Upper lobe of right lung (tissue), 1 donor: ENCODE data around the gene CHRNA4. TPM values are rescaled to one million over a fixed set of nuclear protein-coding genes. Genes with fewer than 3 reads are reported as not detected.
"Not testable (repeated sequence)": the region's sequence is repeated elsewhere in the genome, so short reads cannot be mapped to it uniquely, and the experiment has no call there.

Experiments used
- ATAC-seq: fragments of 200-7000 bp; cut with Tn5 transposase; one replicate; pipeline ENCODE4 v1.9.1; 2020; ENCODE audit warnings: mild to moderate bottlenecking, moderate library complexity
- DNase-seq: peaks from one replicate; pipeline ENCODE4 v3.0.0-alpha.2; 2020
- H3K27ac ChIP-seq: fragments of 200-600 bp; one replicate; pipeline ENCODE4 v1.8.0; 2022
- H3K27me3 ChIP-seq: fragments of 200-600 bp; one replicate; pipeline ENCODE4 v1.8.0; 2022; ENCODE audit warnings: mild to moderate bottlenecking
- H3K36me3 ChIP-seq: fragments of 200-600 bp; one replicate; pipeline ENCODE4 v1.8.0; 2022
- H3K4me1 ChIP-seq: fragments of 200-600 bp; one replicate; pipeline ENCODE4 v1.8.0; 2022
- H3K4me3 ChIP-seq: fragments of 200-600 bp; one replicate; pipeline ENCODE4 v1.8.0; 2022; ENCODE audit warnings: mild to moderate bottlenecking
- H3K9me3 ChIP-seq: fragments of 200-600 bp; one replicate; pipeline ENCODE4 v1.8.0; 2022
- intact Hi-C: fragments of 100-400 bp; cut with DNase I; formaldehyde crosslinking; loops from one replicate; pipeline ENCODE4 v1.11.0; 2022
- total RNA-seq: library from RNA; stranded (reverse); fragmentation: NEBNext Ultra II Directional; extraction: Animal tissue kit (Norgen Biotek cat#: 25700); gene quantifications from one replicate; pipeline ENCODE4 v1.2.1, GENCODE V29; 2021
- TF ChIP-seq, protein P1 (sequence below): fragments of 200-600 bp; IDR thresholded peaks from one replicate; pipeline ENCODE4 v1.8.0; 2022; ENCODE audit warnings: antibody characterized with exemption
- donor health status: DM: no; HTN: yes; CAD: no; lungs with severe emphysema.

Gene CHRNA4
- total RNA-seq, 1 donor from 2014 or later: 0.06 TPM

- Histone ChIP-seq H3K9me3 (peaks cover 7% of the 10 kb centered on the region), H3K36me3 (no peaks in the 10 kb centered on the region), H3K27me3 (peaks cover 47% of the 10 kb centered on the region), H3K4me3 (no peak overlapping the region), H3K4me1 (no peaks in the 10 kb centered on the region), H3K27ac (no peak overlapping the region)
- TF ChIP-seq, protein P1, sequence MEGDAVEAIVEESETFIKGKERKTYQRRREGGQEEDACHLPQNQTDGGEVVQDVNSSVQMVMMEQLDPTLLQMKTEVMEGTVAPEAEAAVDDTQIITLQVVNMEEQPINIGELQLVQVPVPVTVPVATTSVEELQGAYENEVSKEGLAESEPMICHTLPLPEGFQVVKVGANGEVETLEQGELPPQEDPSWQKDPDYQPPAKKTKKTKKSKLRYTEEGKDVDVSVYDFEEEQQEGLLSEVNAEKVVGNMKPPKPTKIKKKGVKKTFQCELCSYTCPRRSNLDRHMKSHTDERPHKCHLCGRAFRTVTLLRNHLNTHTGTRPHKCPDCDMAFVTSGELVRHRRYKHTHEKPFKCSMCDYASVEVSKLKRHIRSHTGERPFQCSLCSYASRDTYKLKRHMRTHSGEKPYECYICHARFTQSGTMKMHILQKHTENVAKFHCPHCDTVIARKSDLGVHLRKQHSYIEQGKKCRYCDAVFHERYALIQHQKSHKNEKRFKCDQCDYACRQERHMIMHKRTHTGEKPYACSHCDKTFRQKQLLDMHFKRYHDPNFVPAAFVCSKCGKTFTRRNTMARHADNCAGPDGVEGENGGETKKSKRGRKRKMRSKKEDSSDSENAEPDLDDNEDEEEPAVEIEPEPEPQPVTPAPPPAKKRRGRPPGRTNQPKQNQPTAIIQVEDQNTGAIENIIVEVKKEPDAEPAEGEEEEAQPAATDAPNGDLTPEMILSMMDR: no peak
- no peak for DNase-seq
- ATAC-seq: no peak
- intact Hi-C loops: no loop called here
Observed at GRCh38 chr20:63382551-63383300, 21.6 kb upstream of the CHRNA4 start.

GRCh38 chr20:63381781-63382431, 20.8 kb upstream of the CHRNA4 start:
- intact Hi-C loops: no loop called here
- Histone ChIP-seq H3K27ac (no peak overlapping the region), H3K9me3 (peaks cover 7% of the 10 kb centered on the region), H3K27me3 (peaks cover 55% of the 10 kb centered on the region), H3K4me1 (no peaks in the 10 kb centered on the region), H3K36me3 (no peaks in the 10 kb centered on the region), H3K4me3 (no peak overlapping the region)
- ATAC-seq (peak; percentile 51), DNase-seq (no peak)
- TF ChIP-seq, protein P1: peak; percentile 87

DNA sequence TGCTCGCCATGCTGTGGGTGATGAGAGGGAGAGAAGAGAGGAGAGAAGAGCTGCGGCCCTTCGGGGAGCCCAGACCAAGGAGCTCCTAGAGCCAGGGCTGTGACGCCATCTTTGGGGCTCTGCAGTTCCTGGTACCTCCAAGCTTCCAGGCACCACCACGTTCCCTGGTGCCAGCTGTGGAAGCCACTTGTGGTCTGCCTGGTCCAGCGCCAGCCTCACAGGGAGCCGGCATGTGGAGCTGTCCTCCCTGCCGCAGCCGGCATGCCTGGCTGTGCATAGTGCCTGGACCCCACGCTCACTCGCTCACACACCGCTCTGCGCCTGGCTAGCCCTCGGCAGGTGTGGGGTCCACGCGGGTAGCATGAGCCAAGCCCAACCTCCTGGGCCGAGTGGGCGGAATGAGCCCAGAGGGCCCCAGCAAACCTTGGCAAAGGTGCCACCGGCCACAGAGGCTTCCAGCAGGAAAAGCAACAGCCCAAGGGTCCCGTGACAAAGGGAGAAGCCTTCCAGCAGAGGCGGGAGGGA, 19.3 kb upstream of the CHRNA4 start:
- intact Hi-C loops: no loop called here
- DNase-seq: no peak

DNA sequence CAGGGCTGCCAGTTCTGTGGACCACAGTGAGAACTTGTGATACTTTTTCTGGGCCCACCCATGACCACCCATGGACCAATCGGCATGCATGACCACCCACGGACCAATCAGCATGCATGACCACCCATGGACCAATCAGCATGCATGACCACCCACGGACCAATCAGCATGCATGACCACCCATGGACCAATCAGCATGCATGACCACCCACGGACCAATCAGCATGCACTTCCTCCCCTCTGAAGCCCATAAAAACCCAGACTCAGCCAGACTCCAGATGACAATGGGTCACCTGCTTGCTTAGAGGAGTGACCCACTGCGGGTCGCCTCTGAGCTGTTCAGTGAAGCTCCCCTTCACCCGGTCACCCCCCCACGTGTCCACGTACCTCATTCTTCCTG, 18.7 kb upstream of the CHRNA4 start:
- not testable (repeated sequence) for H3K4me1 ChIP-seq, H3K36me3 ChIP-seq, H3K27ac ChIP-seq, ATAC-seq, DNase-seq, H3K4me3 ChIP-seq, H3K9me3 ChIP-seq
- peaks cover 66% of the 10 kb centered on the region for H3K27me3 ChIP-seq
- intact Hi-C loops: loop anchor here (5.0 kb wide), 1 partner anchor 73 kb away; no protein-coding TSS in a partner anchor

More for the DNA sequence above, 19.3 kb upstream of the CHRNA4 start:
- no peak overlapping the region for H3K4me3 ChIP-seq
- no peaks in the 10 kb centered on the region for H3K9me3 ChIP-seq
- peaks cover 64% of the 10 kb centered on the region for H3K27me3 ChIP-seq
- TF ChIP-seq, protein P1: no peak
- H3K36me3 ChIP-seq: no peaks in the 10 kb centered on the region
- no peaks in the 10 kb centered on the region for H3K4me1 ChIP-seq
- no peak for ATAC-seq
- no peak overlapping the region for H3K27ac ChIP-seq

- ATAC-seq (no peak), DNase-seq (no peak)
- Histone ChIP-seq H3K4me3 (no peak overlapping the region), H3K36me3 (no peaks in the 10 kb centered on the region), H3K4me1 (no peaks in the 10 kb centered on the region), H3K27me3 (peaks cover 71% of the 10 kb centered on the region), H3K27ac (no peak overlapping the region), H3K9me3 (no peaks in the 10 kb centered on the region)
- intact Hi-C loops: loop anchor here (5.0 kb wide), 1 partner anchor 72 kb away; no protein-coding TSS in a partner anchor
- TF ChIP-seq, protein P1: no peak
Observed at GRCh38 chr20:63379296-63379695, 18.1 kb upstream of the CHRNA4 start.

DNA sequence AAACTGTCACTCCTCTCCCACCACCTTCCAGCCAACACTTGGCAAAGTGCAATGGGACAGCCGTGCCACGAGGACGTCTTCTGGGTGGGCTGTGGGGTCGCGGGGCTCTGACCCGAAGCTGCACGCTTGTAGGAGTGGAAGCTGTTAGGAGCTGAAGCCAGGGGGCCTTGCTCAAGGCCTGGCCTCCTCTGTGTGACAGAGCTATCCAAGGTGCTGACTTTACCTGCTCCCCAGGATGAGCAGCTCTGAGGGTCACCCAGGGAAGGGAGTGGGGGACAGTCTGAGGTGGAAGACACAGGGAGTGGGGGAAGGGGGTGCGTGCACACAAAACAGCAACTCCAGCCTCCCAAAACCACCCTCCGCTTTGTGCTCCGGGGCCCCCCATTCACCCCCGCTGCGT, 17.5 kb upstream of the CHRNA4 start:
- H3K27ac ChIP-seq: no peak overlapping the region
- TF ChIP-seq, protein P1: no peak
- peaks cover 75% of the 10 kb centered on the region for H3K27me3 ChIP-seq
- no peaks in the 10 kb centered on the region for H3K4me1 ChIP-seq
- H3K9me3 ChIP-seq: no peaks in the 10 kb centered on the region
- intact Hi-C loops: loop anchor here (5.0 kb wide), 1 partner anchor 71 kb away; no protein-coding TSS in a partner anchor
- no peak overlapping the region for H3K4me3 ChIP-seq
- ATAC-seq (no peak), DNase-seq (no peak)
- no peaks in the 10 kb centered on the region for H3K36me3 ChIP-seq
